Keratinocyte (primary cell): ENCODE data around the gene MAGI2. TPM values are rescaled to one million over a fixed set of nuclear protein-coding genes. Genes with fewer than 3 reads are reported as not detected.

Source experiments
- DNase-seq: peaks from one replicate; pipeline ENCODE4 v3.0.0-alpha.2; 2011; ENCODE audit warnings: low read depth, missing footprints, low spot score
- FAIRE-seq: peaks from 2 replicates; lab custom pipeline; 2011; peaks lifted over from hg19 to GRCh38; lab: Jason Lieb, UNC
- H2AFZ ChIP-seq: 2 replicates; pipeline ENCODE4 v1.6.0; 2012; ENCODE audit warnings: low read length, control low read depth, inconsistent platforms; ENCODE audit not compliant: control insufficient read depth
- H3K27ac ChIP-seq: 2 replicates; pipeline ENCODE4 v1.5.1; 2011; ENCODE audit warnings: low read length; ENCODE audit not compliant: control insufficient read depth, insufficient read depth
- H3K27me3 ChIP-seq: 3 replicates; pipeline ENCODE4 v1.6.0; 2011; ENCODE audit warnings: low read length; ENCODE audit not compliant: control insufficient read depth, insufficient read depth; ENCODE audit errors: extremely low read depth
- H3K36me3 ChIP-seq, 2 experiments: 2 replicates in 1 of 2; 3 replicates in 1 of 2; pipeline ENCODE4 v1.5.1; 2011; ENCODE audit warnings: low read length in 2 of 2, mild to moderate bottlenecking in 1 of 2; ENCODE audit not compliant: control insufficient read depth in 2 of 2, insufficient read depth in 2 of 2; ENCODE audit errors: extremely low read depth in 1 of 2
- H3K4me1 ChIP-seq: 3 replicates; pipeline ENCODE4 v1.5.1; 2011; ENCODE audit warnings: low read length; ENCODE audit not compliant: control insufficient read depth, insufficient read depth; ENCODE audit errors: extremely low read depth
- H3K4me2 ChIP-seq: 3 replicates; pipeline ENCODE4 v1.6.0; 2011; ENCODE audit warnings: low read depth, low read length; ENCODE audit not compliant: control insufficient read depth, insufficient read depth; ENCODE audit errors: extremely low read depth
- H3K4me3 ChIP-seq, 3 experiments: fragments of 200-600 bp in 1 of 3; sonication (generic) in 1 of 3; 2 replicates in 2 of 3; 3 replicates in 1 of 3; pipeline ENCODE4 v1.5.1; 2011 to 2016; ENCODE audit warnings: low read length in 3 of 3, mild to moderate bottlenecking in 3 of 3, control low read depth in 2 of 3, inconsistent platforms in 1 of 3, low read depth in 1 of 3, mixed read lengths in 1 of 3, mixed run types in 1 of 3, moderate library complexity in 1 of 3; ENCODE audit not compliant: control insufficient read depth in 2 of 3, insufficient read depth in 2 of 3; ENCODE audit errors: extremely low read depth in 1 of 3
- H3K79me2 ChIP-seq: 2 replicates; pipeline ENCODE4 v1.6.0; 2012; ENCODE audit warnings: low read length; ENCODE audit not compliant: control insufficient read depth, insufficient read depth
- H3K9ac ChIP-seq: 3 replicates; pipeline ENCODE4 v1.6.0; 2011; ENCODE audit warnings: low read length; ENCODE audit not compliant: control insufficient read depth, insufficient read depth; ENCODE audit errors: extremely low read depth
- H3K9me1 ChIP-seq: 3 replicates; pipeline ENCODE4 v1.6.0; 2011; ENCODE audit warnings: low read length; ENCODE audit not compliant: control insufficient read depth, insufficient read depth; ENCODE audit errors: extremely low read depth
- H3K9me3 ChIP-seq: 2 replicates; pipeline ENCODE4 v1.5.1; 2012; ENCODE audit warnings: low read depth, low read length; ENCODE audit not compliant: control insufficient read depth
- H4K20me1 ChIP-seq: 3 replicates; pipeline ENCODE4 v1.6.0; 2011; ENCODE audit warnings: low read length; ENCODE audit not compliant: control insufficient read depth, insufficient read depth; ENCODE audit errors: extremely low read depth
- EZH2 ChIP-seq: IDR thresholded peaks from one replicate; pipeline ENCODE4 v1.6.1; 2012; ENCODE audit warnings: inconsistent platforms, mild to moderate bottlenecking, low read length, moderate library complexity
- dilution Hi-C: fragments of 300-500 bp; cut with MboI; formaldehyde crosslinking; loops from one replicate; pipeline ENCODE4 v1.7.0; 2020; ENCODE audit warnings: low sequenced_read_pairs; ENCODE audit not compliant: extremely low pct_ligation_motif_present
- polyA plus RNA-seq, 5 experiments: library from polyadenylated mRNA; depleted of rRNA in 3 of 5; stranded (reverse) in 3 of 5; stranded (forward) in 1 of 5; unstranded in 1 of 5; fragments of >200 nt; gene quantifications; 1 replicate in 1 of 5; 2 replicates in 3 of 5; 3 replicates in 1 of 5; pipeline versions ENCODE4 v1.2.1 to v1.2.3, GENCODE V29; 2011 to 2012; ENCODE audit warnings: missing spikeins in 2 of 5, low read depth in 1 of 5, low replicate concordance in 1 of 5
- TF ChIP-seq, protein P1 (sequence below), 3 experiments: IDR thresholded peaks in 1 of 3; conservative IDR thresholded peaks in 1 of 3; optimal IDR thresholded peaks in 1 of 3; 2 replicates in 2 of 3; 3 replicates in 1 of 3; pipeline versions ENCODE3 to v1.5.1; 2011; ENCODE audit warnings: low read length in 3 of 3, mild to moderate bottlenecking in 3 of 3, moderate library complexity in 2 of 3, control low read depth in 1 of 3, inconsistent platforms in 1 of 3; ENCODE audit not compliant: insufficient read depth in 2 of 3; ENCODE audit errors: extremely low read depth in 1 of 3

The MAGI2 gene
- polyA plus RNA-seq, 1 donor (not counting 4 experiments of a cell fraction or from before 2014, with no cell fraction given) = 0.07 TPM

DNA sequence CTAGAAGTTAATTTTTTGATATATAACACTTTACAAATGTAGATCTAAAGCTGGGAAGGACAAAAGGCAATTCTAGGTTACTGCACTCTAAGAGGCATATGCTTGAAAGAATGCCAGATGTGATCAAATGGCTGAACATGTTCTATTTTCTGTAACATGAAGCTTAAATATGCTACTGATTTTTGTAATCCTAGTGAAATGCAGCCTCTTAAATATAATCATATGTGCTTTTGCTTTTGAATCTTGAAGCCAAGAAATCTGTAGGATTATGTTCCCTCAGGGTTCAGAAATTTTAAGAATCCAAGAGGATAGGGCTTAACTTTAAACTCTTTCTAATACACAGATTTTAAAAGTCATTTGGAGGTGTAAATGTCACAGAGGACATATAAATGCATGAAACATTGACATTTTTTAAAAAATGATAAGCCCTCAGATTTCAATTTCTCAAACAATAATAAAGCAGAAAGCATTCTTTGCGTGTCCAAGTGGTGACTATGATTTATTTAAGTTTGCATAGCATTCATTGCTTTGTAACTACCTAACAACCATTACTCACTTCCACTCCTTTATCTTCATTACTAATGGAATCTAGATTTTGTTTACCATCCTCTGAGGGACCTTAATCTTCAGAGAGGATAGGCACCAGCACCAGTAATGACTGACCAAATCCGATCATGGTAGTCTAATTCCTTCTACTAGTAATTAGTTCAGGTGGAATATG lies 170.4 kb downstream of the MAGI2 start:
- H4K20me1 ChIP-seq = no peaks in the 10 kb centered on the region
- TF ChIP-seq, protein P1, sequence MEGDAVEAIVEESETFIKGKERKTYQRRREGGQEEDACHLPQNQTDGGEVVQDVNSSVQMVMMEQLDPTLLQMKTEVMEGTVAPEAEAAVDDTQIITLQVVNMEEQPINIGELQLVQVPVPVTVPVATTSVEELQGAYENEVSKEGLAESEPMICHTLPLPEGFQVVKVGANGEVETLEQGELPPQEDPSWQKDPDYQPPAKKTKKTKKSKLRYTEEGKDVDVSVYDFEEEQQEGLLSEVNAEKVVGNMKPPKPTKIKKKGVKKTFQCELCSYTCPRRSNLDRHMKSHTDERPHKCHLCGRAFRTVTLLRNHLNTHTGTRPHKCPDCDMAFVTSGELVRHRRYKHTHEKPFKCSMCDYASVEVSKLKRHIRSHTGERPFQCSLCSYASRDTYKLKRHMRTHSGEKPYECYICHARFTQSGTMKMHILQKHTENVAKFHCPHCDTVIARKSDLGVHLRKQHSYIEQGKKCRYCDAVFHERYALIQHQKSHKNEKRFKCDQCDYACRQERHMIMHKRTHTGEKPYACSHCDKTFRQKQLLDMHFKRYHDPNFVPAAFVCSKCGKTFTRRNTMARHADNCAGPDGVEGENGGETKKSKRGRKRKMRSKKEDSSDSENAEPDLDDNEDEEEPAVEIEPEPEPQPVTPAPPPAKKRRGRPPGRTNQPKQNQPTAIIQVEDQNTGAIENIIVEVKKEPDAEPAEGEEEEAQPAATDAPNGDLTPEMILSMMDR (optimal IDR thresholded peaks at IDR 0.05 in 1 of 3, IDR thresholded peaks at IDR 0.05 in 1 of 3, conservative IDR thresholded peaks at IDR 0.05 in 1 of 3; ENCODE audit: extremely low read depth in 1 of 3, insufficient read depth in 2 of 3, low read length in 3 of 3) = no peak
- TF ChIP-seq EZH2 = no peak
- dilution Hi-C loops = no loop called here
- H3K4me2 ChIP-seq = peak overlapping the region; percentile 43
- no peaks in the 10 kb centered on the region for H3K9me1 ChIP-seq
- peak overlapping the region in 1 of 3 experiments; percentile 0 for H3K4me3 ChIP-seq
- DNase-seq = no peak
- H3K4me1 ChIP-seq = peaks cover 30% of the 10 kb centered on the region
- peak overlapping the region; percentile 11 for H3K27ac ChIP-seq
- peak; percentile 68 for FAIRE-seq
- H3K9me3 ChIP-seq = no peaks in the 10 kb centered on the region
- H3K9ac ChIP-seq = no peak overlapping the region
- H3K36me3 ChIP-seq = no peaks in the 10 kb centered on the region
- no peaks in the 10 kb centered on the region for H3K79me2 ChIP-seq
- H2AFZ ChIP-seq = no peak overlapping the region
- H3K27me3 ChIP-seq = no peaks in the 10 kb centered on the region

DNA sequence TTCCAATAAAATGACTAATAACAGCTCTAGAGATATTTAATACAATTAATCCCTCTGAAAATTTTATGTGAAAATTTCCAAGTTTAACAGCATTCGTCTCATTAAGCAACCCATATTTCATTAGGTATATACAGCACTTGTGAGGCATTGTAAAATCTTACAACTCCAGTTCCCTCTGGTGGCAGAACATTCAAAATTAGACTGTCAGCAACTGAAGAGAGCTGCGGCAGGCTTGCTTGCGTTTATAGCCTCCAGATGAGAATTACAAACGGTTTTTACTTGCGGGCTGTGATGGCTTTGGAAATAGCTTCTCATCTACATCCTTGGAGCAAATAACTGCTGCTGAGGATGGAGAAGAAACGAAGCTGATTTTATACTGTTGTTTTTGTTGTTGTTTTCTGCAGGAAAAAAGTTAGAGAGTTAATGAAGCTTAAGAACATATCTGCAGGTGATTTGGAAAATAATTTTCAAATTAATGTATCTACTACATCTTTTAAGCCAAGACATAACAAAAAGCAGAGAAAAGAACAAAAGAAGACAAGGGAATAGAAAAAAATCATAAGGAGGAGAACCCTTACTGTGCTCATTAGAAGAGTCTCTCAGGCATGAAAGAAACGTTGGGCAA lies 171.3 kb downstream of the MAGI2 start:
- Histone ChIP-seq H4K20me1 (no peaks in the 10 kb centered on the region), H3K79me2 (no peaks in the 10 kb centered on the region), H3K9me1 (no peaks in the 10 kb centered on the region), H3K4me3 (peak overlapping the region in 2 of 3 experiments; percentile 25 to 26), H3K9ac (no peak overlapping the region), H3K36me3 (no peaks in the 10 kb centered on the region), H3K9me3 (no peaks in the 10 kb centered on the region), H3K4me1 (peaks cover 30% of the 10 kb centered on the region), H3K27me3 (no peaks in the 10 kb centered on the region), H2AFZ (peak overlapping the region; percentile 47), H3K4me2 (peak overlapping the region; percentile 43), H3K27ac (peak overlapping the region; percentile 11)
- FAIRE-seq (peak; percentile 58), DNase-seq (no peak)
- TF ChIP-seq, protein P1 (optimal IDR thresholded peaks at IDR 0.05 in 1 of 3, IDR thresholded peaks at IDR 0.05 in 1 of 3, conservative IDR thresholded peaks at IDR 0.05 in 1 of 3; ENCODE audit: extremely low read depth in 1 of 3, insufficient read depth in 2 of 3, low read length in 3 of 3) = peak; percentile 33 to 56 (median 35)
- TF ChIP-seq EZH2 = no peak
- dilution Hi-C loops = no loop called here
